Right lobe of liver (tissue), 4 donors: Measurements from ENCODE around the gene SLC13A3.

Experiments used
- CTCF ChIP-seq, 4 donors: fragments of 200-600 bp in 3 of 4; fragments of 450-650 bp in 1 of 4; IDR thresholded peaks; one replicate each; pipeline versions ENCODE4 v1.5.1 to v1.8.0; 2016 to 2022; ENCODE audit warnings: antibody characterized with exemption in 4 of 4, mild to moderate bottlenecking in 2 of 4
- POLR2A ChIP-seq: fragments of 450-650 bp; IDR thresholded peaks from one replicate; pipeline ENCODE4 v1.6.1; 2017; ENCODE audit warnings: antibody characterized with exemption, mild to moderate bottlenecking
- donor health status: DM: no; HTN: no; CAD: no.
- donor health status: DM: no; HTN: no; CAD: no.
- donor health status: DM: no; HTN: yes; CAD: no.

- TF ChIP-seq CTCF (IDR thresholded peaks at IDR 0.05) (no peak), POLR2A (no peak)
Observed at GRCh38 chr20:46590443-46590842, 60.8 kb downstream of the SLC13A3 start.
